ENCODE results near the gene RTEL1.
"Not testable (repeated sequence)": the region's sequence is repeated elsewhere in the genome, so short reads cannot be mapped to it uniquely, and the experiment has no call there.

The RTEL1 gene

DNA sequence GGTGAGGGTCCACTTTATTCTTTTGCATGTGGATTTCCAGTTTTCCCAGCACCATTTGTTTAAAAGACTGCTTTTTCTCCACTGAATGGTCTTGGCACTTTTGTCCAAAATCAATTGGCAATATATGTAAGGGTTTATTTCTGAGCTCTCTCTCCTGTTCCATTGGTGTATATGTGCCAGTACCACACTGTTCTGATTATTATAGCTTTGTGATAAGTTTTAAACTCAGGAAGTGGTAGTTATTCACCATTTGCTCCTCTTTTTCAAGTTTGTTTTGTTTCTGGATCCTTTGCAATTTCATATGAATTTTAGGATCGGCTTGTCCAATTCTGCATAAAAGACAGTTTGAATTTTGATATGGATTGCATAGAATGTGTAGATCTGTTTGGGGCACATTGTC is 54.1 kb downstream of the RTEL1 start:
- no peak for DNase-seq (ENCODE audit: low read depth in 4 of 4, low spot score in 1 of 4)

DNA sequence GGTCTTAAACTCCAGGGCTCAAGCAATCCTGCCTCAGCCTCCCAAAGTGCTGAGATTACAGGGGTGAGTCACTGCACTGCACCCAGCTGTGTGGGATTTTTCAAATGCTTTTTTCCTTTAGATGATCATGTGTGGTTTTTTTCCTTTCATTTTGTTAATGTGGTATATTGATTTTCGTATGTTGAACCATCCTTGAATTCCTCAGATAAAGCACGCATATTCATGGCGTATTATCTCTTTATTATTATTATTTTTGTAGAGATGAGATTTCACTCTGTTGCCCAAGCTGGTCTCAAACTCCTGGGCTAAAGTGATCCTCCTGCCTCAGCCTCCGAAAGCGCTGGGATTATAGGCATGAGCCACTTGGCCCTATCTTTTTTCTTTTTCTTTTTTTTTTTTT is 56.7 kb downstream of the RTEL1 start:
- no peak for DNase-seq (ENCODE audit: low read depth in 4 of 4, low spot score in 1 of 4)

DNA sequence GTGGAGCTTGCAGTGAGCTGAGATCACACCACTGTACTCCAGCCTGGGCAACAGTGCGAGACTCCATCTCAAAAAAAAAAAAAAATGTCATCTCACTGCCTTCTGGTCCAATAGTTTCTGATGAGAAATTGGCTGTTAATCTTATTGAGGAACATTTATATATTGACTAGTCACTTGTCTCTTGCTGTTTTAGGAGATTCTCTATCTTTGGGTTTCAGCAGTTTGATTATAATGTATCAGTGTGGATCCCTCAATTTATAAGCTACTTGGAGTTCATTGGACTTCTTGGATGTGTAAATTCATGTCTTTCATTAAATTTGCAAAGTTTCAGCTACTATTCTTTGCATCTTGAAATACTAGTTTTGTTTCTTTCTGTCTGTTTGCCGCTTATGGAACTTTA is 60.9 kb downstream of the RTEL1 start:
- DNase-seq (ENCODE audit: low read depth in 4 of 4, low spot score in 1 of 4) = no peak

DNA sequence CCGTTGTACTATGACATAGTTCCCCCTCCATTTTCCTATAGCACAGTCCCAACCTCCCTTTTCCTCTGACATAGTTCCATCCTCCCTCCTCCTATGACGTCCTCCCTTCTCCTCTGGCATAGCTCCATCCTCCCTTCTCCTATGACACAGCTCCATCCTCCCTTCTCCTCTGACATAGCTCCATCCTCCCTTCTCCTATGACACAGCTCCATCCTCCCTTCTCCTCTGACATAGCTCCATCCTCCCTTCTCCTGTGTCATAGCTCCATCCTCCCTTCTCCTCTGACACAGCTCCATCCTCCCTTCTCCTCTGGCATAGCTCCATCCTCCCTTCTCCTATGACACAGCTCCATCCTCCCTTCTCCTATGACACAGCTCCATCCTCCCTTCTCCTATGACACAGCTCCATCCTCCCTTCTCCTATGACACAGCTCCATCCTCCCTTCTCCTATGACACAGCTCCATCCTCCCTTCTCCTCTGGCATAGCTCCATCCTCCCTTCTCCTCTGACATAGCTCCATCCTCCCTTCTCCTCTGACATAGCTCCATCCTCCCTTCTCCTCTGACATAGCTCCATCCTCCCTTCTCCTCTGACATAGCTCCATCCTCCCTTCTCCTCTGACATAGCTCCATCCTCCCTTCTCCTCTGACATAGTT is 65.0 kb downstream of the RTEL1 start:
- DNase-seq (ENCODE audit: low read depth in 4 of 4, low spot score in 1 of 4) = not testable (repeated sequence)

DNA sequence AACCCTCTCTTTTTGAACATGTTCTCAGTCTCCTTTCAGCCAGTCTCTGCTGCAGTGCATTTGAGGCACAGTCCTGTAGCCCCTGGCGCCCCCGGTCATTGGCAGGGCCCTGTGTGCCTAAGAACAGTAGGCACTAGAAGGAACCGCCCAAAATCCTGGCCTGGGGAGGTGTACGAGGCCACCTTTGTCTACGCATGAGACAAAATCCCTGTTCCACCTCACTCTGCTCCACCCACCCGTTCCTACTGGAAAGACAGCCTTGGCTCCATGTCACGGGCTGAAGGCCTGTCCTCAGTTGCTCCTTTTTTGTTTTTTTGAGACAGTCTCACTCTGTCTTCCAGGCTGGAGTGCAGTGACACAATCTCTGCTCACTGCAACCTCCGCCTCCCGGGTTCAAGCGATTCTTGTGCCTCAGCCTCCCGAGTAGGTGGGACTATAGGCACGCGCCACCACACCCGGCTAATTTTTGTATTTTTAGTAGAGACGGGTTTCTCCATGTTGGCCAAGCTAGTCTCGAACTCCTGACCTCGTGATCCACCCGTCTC is 72.1 kb downstream of the RTEL1 start:
- DNase-seq (ENCODE audit: low read depth in 4 of 4, low spot score in 1 of 4) = not testable (repeated sequence)

DNA sequence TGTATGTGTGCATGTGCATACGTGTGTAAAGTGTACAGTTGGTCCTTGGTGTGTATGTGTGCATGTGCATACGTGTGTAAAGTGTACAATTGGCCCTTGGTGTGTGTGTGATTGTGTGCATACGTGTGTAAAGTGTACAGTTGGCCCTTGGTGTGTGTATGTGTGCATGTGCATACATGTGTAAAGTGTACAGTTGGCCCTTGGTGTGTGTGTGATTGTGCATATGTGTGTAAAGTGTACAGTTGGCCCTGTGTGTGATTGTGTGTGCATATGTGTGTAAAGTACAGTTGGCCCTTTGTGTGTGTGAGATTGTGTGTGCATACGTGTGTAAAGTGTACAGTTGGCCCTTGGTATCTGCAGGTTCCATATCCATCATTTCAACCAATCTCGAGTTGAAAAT is 73.3 kb downstream of the RTEL1 start:
- DNase-seq (ENCODE audit: low read depth in 4 of 4, low spot score in 1 of 4) = no peak

DNA sequence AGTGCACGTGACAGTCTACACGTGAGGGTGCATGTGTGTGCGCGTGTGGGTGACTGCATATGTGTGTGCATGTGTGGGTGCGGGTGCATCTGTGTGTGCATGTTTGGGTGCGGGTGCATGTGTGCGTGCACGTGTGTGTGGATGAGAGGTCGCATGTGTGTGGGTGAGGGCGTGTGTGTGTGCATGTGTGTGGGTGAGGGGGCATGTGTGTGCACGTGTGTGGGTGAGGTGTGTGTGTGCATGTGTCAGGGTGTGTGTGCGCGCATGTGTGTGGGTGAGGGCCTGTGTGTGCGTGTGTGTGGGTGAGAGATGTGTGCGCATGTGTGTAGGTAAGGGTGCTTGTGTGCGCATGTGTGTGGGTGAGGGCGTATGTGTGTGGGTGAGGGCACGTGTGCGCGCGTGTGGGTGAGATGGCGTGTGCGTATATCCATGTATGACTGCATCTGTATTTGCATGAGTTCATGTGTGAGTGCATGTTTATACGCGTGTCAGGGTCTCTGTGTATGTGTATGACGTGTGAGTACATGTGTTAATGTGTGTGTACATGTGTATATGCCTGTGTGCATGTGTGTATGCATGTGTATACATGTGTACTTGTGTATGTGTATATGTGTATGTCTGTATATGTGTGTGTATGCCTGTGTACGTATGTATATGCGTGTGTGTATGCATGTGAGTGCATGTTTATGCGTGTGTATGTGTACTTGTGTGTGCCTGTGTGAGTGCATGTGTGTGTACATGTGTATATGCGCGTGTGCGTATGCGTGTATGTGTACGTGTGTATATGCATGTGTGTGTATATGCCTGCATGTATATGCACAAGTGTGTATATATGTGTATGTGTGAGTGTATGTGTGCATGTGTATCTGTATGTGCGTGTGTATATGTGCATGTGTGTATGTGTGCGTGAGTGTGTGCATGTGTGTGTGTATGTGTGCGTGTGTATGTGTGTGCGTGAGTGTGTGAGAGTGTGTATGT is 74.3 kb downstream of the RTEL1 start:
- DNase-seq (ENCODE audit: low read depth in 4 of 4, low spot score in 1 of 4) = no peak

DNA sequence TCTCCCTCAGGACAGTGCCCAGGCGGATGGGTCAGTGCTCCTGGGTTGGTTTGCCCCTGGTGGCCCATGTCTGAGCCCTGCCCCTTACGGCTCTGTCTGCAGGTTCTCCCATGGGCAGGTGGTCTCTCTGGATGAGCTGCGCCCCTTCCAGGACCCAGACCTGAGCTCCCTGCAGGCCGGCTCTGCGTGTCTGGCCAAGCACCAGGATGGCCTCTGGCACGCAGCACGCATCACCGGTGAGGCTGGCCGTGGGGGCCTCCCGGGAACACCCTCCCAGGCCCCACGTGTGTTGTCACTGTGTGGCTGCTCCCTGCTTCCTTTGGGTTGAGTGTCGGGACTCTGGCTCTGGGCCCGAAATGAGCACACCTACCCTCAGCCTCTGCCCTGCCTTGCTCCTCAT is 75.0 kb downstream of the RTEL1 start:
- DNase-seq (ENCODE audit: low read depth in 4 of 4, low spot score in 1 of 4) = no peak

DNA sequence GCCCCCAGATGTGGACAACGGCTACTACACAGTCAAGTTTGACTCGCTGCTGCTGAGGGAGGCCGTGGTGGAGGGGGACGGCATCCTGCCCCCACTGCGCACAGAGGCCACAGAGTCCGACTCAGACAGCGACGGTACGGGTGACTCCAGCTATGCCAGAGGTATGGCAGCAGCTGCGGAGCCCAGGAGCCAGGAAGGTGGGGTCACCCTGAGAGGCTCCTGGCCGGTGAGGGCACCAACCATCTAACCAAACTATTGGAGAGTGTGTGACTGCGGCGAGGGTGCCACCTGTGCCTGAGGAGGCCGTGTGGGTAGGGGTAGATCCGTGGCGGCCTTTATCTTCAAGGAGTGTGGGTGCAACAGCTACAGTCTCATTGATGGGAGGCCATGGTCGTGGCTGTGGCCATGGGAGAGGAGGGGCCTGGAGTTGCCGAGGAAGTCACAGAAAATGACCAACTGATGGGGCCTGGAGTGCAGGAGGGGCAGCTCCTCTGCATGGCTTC is 75.5 kb downstream of the RTEL1 start:
- DNase-seq (ENCODE audit: low read depth in 4 of 4, low spot score in 1 of 4) = no peak

DNA sequence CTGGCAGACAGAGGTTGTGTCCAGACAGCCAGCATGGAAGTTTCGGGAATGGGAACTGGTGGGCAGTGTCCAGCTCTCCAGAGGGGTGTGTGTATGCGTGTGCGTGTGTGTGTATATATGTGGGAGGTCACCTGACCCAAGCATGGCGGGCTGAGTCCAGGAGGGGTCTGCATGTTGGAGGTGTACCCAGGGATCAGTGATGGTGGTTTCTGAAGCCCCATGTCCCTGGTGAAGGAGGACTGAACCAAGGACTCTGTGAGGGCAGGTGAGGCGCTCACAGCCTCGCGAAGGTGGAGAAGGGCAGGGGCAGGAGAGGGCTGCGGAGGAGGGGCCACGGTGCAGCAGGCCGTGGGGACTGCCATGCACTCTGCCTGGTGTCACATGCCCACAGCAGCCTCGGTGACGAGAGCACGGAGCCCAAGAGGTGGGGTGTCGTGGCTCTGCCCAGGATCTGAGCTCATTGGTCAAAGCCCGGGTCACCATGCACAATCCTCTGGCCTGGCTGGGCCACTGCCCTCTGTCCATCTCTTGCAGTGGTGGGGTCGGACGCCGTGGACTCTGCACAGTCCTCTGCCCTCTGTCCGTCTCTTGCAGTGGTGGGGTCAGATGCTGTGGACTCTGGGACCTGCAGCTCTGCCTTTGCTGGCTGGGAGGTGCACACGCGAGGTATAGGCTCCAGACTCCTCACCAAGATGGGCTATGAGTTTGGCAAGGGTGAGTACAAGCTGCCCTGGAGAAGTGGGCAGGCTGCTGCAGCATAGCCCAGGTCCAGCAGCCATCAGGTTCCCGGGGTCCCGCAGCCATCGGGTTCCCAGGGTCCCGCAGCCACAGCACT is 76.2 kb downstream of the RTEL1 start:
- DNase-seq (ENCODE audit: low read depth in 4 of 4, low spot score in 1 of 4) = no peak

DNA sequence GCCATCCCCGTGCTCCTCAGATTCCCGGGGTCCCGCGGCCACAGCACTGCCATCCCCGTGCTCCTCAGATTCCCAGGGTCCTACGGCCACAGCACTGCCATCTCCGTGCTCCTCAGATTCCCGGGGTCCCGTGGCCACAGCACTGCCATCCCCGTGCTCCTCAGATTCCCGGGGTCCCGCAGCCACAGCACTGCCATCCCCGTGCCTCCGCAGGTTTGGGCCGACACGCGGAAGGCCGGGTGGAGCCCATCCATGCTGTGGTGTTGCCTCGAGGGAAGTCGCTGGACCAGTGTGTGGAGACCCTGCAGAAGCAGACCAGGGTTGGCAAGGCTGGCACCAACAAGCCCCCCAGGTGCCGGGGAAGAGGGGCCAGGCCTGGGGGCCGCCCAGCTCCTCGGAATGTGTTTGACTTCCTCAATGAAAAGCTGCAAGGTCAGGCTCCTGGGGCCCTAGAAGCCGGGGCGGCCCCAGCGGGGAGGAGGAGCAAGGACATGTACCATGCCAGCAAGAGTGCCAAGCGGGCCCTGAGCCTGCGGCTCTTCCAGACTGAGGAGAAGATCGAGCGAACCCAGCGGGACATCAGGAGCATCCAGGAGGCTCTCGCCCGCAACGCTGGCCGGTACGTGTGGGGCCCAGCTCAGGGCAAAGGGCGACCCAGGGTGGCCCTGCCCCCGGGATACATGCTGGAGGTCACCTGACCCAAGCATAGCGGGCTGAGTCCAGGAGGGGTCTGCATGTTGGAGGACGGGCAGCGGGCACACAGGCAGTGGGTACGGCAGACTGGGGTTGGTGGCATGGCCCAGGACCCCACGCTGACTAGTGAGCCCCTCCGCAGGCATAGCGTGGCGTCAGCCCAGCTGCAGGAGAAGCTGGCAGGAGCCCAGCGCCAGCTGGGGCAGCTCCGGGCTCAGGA is 77.1 kb downstream of the RTEL1 start:
- DNase-seq (ENCODE audit: low read depth in 4 of 4, low spot score in 1 of 4) = no peak

DNA sequence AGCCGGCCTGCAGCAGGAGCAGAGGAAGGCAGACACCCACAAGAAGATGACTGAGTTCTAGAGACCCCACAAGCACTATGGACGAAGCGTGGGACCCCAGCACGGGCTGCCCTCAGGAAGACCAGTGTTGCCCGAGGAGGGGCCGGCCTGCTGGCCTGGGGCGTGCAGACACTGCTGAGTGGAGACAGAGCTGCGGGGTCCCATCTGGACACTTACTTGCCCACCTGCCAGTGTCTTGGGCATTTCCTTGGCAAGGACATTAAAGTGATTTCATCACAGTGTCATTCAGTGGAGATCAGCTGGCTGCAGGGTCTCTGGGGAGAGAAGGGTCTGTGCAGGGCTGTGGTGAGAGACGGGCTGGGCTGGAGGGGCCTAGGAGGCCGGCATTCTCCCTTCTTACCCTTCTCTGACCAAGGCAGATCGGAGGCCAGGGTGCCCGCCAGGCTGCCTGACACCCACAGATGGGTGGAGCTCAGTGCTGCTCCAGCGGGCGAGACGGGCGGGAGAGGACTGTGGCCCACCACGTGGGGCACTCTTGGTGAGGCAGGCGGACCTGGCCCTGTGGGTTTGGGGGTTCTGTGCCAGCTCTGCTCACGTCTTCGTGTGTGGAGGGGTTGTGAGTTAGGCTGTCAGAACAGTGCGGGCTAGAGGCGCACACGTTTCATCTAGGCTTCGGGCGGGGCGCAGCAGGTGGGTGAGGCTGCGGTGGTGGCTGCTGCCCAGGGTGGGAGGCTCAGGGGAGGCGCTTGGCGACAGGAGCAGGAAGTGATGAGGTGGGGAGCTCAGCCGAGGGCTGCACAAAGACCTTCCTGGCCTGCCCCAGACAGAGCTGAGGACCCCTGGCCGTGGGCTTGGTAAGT is 78.0 kb downstream of the RTEL1 start, which contains the start of gene LIME1:
TSS of gene LIME1 (plus strand) at position 806 of the 860 bp plus-strand sequence. CDS start 886 bp downstream, outside the sequence.
- peak in 1 of 4 experiments; percentile 47 for DNase-seq (ENCODE audit: low read depth in 4 of 4, low spot score in 1 of 4)

DNA sequence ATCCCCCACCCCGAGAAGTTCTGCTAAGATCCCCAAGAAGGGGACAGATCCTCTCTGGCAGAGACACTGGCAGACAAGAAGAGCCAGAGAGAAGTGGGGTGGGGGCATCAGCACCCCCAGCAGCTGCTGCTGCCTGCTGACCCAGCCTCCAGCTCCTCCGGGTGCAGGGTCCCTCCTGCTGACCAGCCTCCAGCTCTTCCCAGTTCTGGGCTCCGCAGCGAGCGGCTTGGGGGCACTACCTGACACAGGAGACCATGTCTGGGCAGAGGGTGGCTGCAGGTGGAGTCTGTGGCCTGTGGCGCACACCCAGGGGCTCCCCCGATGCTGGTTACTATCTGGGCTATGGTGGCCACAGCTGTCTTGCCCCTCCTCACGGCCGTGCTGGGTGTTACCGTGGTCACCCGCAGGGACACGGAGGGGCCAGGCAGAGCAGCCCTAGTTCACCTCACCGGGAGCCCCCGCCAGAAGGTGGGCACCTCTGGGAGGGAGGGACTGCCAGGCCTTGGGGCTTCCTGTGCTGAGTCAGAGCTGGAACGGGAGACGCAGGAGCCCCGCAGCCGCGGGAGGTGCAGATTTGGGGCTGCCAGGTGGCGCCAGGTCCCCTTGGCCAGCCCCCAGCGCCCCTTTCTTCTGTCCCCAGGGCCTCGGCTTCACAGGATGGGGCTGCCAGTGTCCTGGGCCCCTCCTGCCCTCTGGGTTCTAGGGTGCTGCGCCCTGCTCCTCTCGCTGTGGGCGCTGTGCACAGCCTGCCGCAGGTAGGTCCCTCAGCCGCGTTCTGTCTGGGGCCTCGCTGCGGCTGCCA is 79.0 kb downstream of the RTEL1 start:
- DNase-seq (ENCODE audit: low read depth in 4 of 4, low spot score in 1 of 4) = no peak

DNA sequence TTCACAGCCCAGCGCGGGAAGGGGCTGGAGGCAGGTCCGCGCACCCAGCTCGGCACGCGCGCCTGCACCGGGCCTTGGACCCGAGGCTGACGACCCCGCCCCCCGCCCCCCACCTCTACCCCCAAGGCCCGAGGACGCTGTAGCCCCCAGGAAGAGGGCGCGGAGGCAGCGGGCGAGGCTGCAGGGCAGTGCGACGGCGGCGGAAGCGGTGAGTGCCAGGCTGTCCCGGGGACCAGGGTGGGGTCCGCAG is 79.5 kb downstream of the RTEL1 start:
- DNase-seq (ENCODE audit: low read depth in 4 of 4, low spot score in 1 of 4) = no peak

DNA sequence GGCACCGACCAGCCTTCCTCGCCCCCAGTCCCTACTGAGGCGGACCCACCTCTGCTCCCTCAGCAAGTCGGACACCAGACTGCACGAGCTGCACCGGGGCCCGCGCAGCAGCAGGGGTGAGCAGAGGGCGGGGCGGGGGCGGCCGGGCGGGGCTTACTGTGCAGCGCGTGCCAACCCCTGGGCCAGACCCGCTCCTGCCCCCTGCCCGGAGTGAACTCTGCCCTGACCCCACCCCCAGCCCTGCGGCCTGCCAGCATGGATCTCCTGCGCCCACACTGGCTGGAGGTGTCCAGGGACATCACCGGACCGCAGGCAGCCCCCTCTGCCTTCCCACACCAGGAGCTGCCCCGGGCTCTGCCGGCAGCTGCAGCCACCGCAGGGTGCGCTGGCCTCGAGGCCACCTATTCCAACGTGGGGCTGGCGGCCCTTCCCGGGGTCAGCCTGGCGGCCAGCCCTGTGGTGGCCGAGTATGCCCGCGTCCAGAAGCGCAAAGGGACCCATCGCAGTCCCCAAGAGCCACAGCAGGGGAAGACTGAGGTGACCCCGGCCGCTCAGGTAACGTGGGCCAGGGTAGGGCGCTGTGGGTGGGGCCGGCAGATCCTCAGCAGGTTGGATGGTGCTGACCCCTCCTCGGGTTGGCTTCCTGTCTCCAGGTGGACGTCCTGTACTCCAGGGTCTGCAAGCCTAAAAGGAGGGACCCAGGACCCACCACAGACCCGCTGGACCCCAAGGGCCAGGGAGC is 80.0 kb downstream of the RTEL1 start:
- no peak for DNase-seq (ENCODE audit: low read depth in 4 of 4, low spot score in 1 of 4)

DNA sequence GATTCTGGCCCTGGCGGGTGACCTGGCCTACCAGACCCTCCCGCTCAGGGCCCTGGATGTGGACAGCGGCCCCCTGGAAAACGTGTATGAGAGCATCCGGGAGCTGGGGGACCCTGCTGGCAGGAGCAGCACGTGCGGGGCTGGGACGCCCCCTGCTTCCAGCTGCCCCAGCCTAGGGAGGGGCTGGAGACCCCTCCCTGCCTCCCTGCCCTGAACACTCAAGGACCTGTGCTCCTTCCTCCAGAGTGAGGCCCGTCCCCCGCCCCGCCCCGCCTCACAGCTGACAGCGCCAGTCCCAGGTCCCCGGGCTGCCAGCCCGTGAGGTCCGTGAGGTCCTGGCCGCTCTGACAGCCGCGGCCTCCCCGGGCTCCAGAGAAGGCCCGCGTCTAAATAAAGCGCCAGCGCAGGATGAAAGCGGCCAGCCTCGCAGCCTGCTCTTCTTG is 80.6 kb downstream of the RTEL1 start:
- DNase-seq (ENCODE audit: low read depth in 4 of 4, low spot score in 1 of 4) = no peak

Measured in stimulated activated CD4-positive, alpha-beta T cell treated with anti-CD3 and anti-CD28 coated beads, Interleukin-1b, Interleukin-23, amount 100 ng/mL, for 24 hours (primary cell).